GM19438 (cell line): ENCODE data around the gene B4GAT1.
A peak's percentile ranks its signal among the peaks of the same experiment; 100 is the strongest.
"Not testable (repeated sequence)": the region's sequence is repeated elsewhere in the genome, so short reads cannot be mapped to it uniquely, and the experiment has no call there.

Source experiments
- ATAC-seq: cut with Tn5 transposase; IDR thresholded peaks from one replicate; pipeline ENCODE4 v1.9.1; 2021; ENCODE audit warnings: low read depth; ENCODE audit not compliant: unreplicated experiment

Gene B4GAT1

GRCh38 chr11:66363805-66364535 lies 16.5 kb upstream of the B4GAT1 start:
- no peak for ATAC-seq

DNA sequence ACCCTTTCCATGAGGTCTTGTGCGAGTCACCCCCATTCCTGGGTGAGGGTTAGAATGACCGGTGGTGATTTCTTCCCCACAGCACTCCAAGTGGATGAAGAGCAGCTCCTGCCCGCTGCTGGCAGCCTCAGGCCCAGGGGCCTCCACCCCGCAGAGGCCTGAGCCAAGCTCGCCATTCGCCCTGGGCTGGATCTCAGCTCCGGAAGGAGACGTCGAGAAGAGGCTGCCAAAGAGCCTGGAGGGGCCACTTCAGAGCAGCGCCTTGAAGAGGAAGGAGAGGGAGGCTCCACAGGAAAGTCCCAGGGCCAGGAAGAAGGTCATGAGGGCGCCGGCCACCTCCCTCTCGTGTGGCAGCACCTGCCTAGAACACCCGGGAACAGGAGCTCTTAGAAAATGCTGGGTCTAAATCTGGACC lies 15.8 kb upstream of the B4GAT1 start:
- ATAC-seq: no peak

- no peak for ATAC-seq
Measured at GRCh38 chr11:66362481-66363147, 15.2 kb upstream of the B4GAT1 start.

- ATAC-seq: no peak
Measured at GRCh38 chr11:66361502-66361941, 14.1 kb upstream of the B4GAT1 start.

DNA sequence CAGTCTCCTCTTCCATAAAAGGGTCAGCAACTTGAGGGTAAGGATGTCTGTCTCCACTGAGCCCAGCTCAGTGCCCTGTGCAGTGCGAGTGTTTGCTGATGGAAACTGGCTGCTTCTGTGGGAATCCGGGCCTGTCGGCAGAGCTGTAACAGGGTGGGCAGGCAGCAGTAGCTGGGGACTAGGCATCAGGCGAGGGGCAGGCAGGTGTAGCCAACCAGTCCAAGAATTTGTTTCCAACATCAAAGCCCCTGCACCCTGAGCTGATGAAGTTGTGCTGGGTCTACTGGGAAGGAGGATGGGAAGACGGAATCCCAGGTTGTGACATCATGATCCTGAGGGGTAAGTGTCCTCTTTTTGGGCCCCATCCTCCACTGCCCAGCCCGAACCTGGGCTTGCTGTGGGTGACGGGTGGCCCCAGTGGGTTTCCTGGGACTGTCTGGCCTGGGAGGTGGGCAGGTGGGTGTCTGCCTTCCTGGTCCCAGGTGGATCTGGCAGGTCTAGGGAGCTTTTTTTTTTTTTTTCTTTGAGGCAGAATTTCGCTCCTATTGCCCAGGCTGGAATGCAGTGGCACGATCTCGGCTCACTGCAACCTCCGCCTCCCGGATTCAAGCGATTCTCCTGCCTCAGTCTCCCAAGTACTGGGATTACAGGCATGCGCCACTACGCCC lies 13.1 kb upstream of the B4GAT1 start:
- no peak for ATAC-seq

DNA sequence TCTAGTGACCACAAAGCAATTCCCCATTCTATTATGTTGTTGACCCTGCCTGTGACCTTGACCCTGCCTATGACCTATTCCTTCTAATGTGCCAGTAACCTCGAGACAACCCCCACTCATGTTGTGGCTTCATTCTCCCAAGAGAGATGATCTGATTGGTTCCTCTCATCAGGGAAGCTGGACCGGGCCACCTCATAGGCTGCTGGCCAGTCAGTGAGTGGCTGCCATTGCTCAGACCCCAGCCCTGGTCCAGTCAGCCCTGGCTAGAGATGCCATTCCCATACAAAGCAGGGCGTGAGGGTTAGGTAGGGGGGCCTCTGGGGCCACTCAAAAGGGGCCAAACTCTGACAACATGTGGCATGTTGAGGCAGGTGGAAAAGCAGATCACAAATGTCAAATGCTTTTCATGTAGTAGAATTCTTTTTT lies 12.2 kb upstream of the B4GAT1 start:
- no peak for ATAC-seq

- ATAC-seq: not testable (repeated sequence)
Measured at GRCh38 chr11:66350560-66351235, 3.3 kb upstream of the B4GAT1 start.

DNA sequence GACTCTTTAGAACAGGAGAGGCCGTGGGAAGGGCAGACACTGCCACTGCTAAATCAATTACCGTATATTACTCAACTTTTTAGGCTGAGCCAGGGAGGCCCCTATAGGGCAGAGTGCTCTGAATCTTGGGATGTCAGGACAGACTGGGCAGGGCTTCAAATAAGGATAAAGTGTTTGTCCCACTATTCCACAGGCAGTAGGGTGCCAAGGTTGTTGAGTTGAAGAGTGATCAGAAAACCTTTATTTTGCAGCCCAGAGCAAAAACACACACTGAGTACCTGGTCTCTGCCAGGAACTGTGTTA lies 1.6 kb upstream of the B4GAT1 start:
- ATAC-seq: no peak

GRCh38 chr11:66346476-66347424 lies 679 bp downstream of the B4GAT1 start:
- no peak for ATAC-seq

DNA sequence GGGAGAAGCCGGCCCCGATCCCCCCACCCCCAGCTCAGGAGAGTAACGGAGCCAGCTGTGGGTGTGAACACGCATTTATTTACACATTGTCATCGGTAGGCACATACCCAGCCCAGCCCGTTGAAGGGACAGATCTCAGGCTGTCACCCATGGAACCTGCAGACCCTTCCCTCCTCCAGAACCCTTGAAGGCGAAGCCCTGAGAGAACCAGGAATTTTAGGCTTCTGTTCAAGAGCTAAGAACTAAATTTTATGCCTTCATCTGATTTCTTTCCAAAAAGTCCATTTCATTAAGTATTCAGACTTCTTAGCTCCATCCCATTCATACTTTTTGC lies 2.1 kb downstream of the B4GAT1 start:
- ATAC-seq: peak; percentile 6

DNA sequence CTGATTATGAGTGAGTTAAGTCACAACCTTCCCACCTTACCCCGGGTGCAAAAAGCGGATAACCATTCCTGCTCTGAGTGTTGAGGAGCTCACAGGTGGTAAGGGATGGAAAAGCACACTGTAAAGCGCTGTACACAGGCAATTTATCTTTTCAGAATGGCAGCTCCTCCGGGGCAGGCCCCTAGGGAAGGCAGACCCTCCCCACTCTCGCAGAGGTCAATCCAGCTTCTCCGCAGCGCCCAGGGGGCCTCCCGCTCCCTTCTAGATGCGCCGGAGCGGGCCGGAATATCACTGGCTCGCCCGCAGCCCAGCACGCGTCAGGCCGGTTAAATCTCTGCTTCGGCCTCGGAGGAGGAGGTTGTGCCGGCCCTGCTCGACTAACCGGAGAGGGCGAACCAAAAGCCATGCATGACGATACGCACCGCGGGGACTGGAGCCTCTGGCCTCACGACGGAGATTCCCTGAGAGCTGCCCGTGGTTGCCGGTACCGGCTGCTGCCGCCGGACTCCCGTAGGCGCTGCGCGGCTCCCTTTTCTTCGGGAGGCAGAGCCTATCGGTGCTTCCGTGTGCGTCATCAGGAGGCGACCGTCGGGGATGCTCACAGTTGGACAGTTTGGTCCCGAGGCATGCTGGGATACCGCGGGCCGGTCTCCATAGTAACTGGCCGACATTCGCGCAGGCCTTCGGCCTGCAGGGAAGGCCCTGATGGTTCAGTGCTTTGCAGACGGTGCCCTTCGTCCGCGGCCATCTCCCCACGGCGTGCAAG lies 2.7 kb downstream of the B4GAT1 start, which contains the start of gene BRMS1:
BRMS1 (minus strand) TSS at position 555 of the 766 bp plus-strand sequence. CDS start 2,870 bp downstream, outside the sequence.
- ATAC-seq: peak; percentile 59

GRCh38 chr11:66343176-66343575 lies 4.3 kb downstream of the B4GAT1 start:
- no peak for ATAC-seq

- no peak for ATAC-seq
Measured at GRCh38 chr11:66341502-66342126, 5.8 kb downstream of the B4GAT1 start.

GRCh38 chr11:66340596-66341501 lies 6.6 kb downstream of the B4GAT1 start:
- no peak for ATAC-seq

GRCh38 chr11:66339686-66340483 lies 7.5 kb downstream of the B4GAT1 start:
- no peak for ATAC-seq

- ATAC-seq: no peak
Measured at GRCh38 chr11:66339162-66339675, 8.2 kb downstream of the B4GAT1 start.
